Hematopoietic multipotent progenitor cell treated with erythropoietin and hydrocortisone succinate and interleukin-3 and kit ligand, for 6 days (in vitro differentiated cells): ENCODE data around the gene DPY19L1.
"Not testable (repeated sequence)": the region's sequence is repeated elsewhere in the genome, so short reads cannot be mapped to it uniquely, and the experiment has no call there.

Experiments
- DNase-seq: peaks from one replicate; pipeline ENCODE4 v3.0.0-alpha.2; 2015

DPY19L1 gene

GRCh38 chr7:34985155-34985554 lies 52.1 kb downstream of the DPY19L1 start:
- DNase-seq = not testable (repeated sequence)

GRCh38 chr7:34984140-34984539 lies 53.1 kb downstream of the DPY19L1 start:
- DNase-seq = not testable (repeated sequence)

GRCh38 chr7:34982371-34983019 lies 54.8 kb downstream of the DPY19L1 start:
- DNase-seq = no peak

GRCh38 chr7:34979124-34979523 lies 58.2 kb downstream of the DPY19L1 start:
- DNase-seq = not testable (repeated sequence)

- DNase-seq = no peak
Measured at GRCh38 chr7:34973400-34973760, 63.9 kb downstream of the DPY19L1 start.

GRCh38 chr7:34972739-34973399 lies 64.4 kb downstream of the DPY19L1 start:
- not testable (repeated sequence) for DNase-seq

- DNase-seq = not testable (repeated sequence)
Measured at GRCh38 chr7:34967818-34968217, 69.5 kb downstream of the DPY19L1 start.

GRCh38 chr7:34966504-34966903 lies 70.8 kb downstream of the DPY19L1 start:
- not testable (repeated sequence) for DNase-seq

GRCh38 chr7:34958021-34958420 lies 79.3 kb downstream of the DPY19L1 start:
- no peak for DNase-seq

- DNase-seq = no peak
Measured at GRCh38 chr7:34952822-34953221, 84.5 kb downstream of the DPY19L1 start.

- DNase-seq = no peak
Measured at GRCh38 chr7:34949361-34949760, 87.9 kb downstream of the DPY19L1 start.

- not testable (repeated sequence) for DNase-seq
Measured at GRCh38 chr7:34947427-34947826, 89.9 kb downstream of the DPY19L1 start.

- no peak for DNase-seq
Measured at GRCh38 chr7:34946486-34946885, 90.8 kb downstream of the DPY19L1 start.

- DNase-seq = not testable (repeated sequence)
Measured at GRCh38 chr7:34945894-34946477, 91.3 kb downstream of the DPY19L1 start.

GRCh38 chr7:34939175-34939574 lies 98.1 kb downstream of the DPY19L1 start:
- no peak for DNase-seq

GRCh38 chr7:34935735-34936165 lies 101.5 kb downstream of the DPY19L1 start:
- not testable (repeated sequence) for DNase-seq

GRCh38 chr7:34931739-34932138 lies 105.5 kb downstream of the DPY19L1 start:
- no peak for DNase-seq

- DNase-seq = not testable (repeated sequence)
Measured at GRCh38 chr7:34929783-34930182, 107.5 kb downstream of the DPY19L1 start.

GRCh38 chr7:34928560-34928959 lies 108.7 kb downstream of the DPY19L1 start:
- DNase-seq = no peak

- peak; percentile 57 for DNase-seq
Measured at GRCh38 chr7:34928052-34928451, 109.2 kb downstream of the DPY19L1 start.

GRCh38 chr7:34920470-34920869 lies 116.8 kb downstream of the DPY19L1 start:
- not testable (repeated sequence) for DNase-seq

GRCh38 chr7:34919038-34919437 lies 118.2 kb downstream of the DPY19L1 start:
- DNase-seq = not testable (repeated sequence)

GRCh38 chr7:34918198-34918861 lies 119.0 kb downstream of the DPY19L1 start:
- not testable (repeated sequence) for DNase-seq

- DNase-seq = not testable (repeated sequence)
Measured at GRCh38 chr7:34917515-34917914, 119.8 kb downstream of the DPY19L1 start.
